Mesendoderm (in vitro differentiated cells): ENCODE measurements around the gene MCF2L.

ENCODE experiments used
- DNase-seq: peaks from one replicate; pipeline ENCODE4 v3.0.0; 2013
- H2AK5ac ChIP-seq: 2 replicates; pipeline ENCODE4 v1.6.1; 2013; ENCODE audit warnings: low read length, inconsistent platforms
- H2BK120ac ChIP-seq: 2 replicates; pipeline ENCODE4 v1.6.1; 2013; ENCODE audit warnings: low read depth, mild to moderate bottlenecking, low read length, moderate library complexity, mixed read lengths
- H2BK15ac ChIP-seq: replicated peaks from 2 replicates; pipeline ENCODE4 v1.6.1; 2013; ENCODE audit warnings: low read depth, mild to moderate bottlenecking, moderate library complexity
- H2BK5ac ChIP-seq: 2 replicates; pipeline ENCODE4 v1.6.1; 2013; ENCODE audit warnings: low read length, inconsistent platforms
- H3K18ac ChIP-seq: 2 replicates; pipeline ENCODE4 v1.6.1; 2013; ENCODE audit warnings: mild to moderate bottlenecking, low read length, mixed read lengths
- H3K23ac ChIP-seq: one replicate; pipeline ENCODE4 v1.6.1; 2013; ENCODE audit warnings: low read length
- H3K27ac ChIP-seq: 2 replicates; pipeline ENCODE4 v1.5.1; 2013; ENCODE audit warnings: low read depth, mild to moderate bottlenecking, inconsistent platforms, low read length, moderate library complexity
- H3K27me3 ChIP-seq: 2 replicates; pipeline ENCODE4 v1.6.1; 2013; ENCODE audit warnings: low read length, control low read depth, mild to moderate bottlenecking, inconsistent platforms; ENCODE audit not compliant: insufficient read depth, poor library complexity
- H3K36me3 ChIP-seq: 2 replicates; pipeline ENCODE4 v1.6.1; 2013; ENCODE audit warnings: low read length, inconsistent platforms; ENCODE audit not compliant: control insufficient read depth, insufficient read depth
- H3K4ac ChIP-seq: one replicate; pipeline ENCODE4 v1.6.1; 2013; ENCODE audit warnings: low read depth, mild to moderate bottlenecking, low read length, moderate library complexity
- H3K4me1 ChIP-seq: 2 replicates; pipeline ENCODE4 v1.6.1; 2013; ENCODE audit warnings: low read depth, low read length, inconsistent platforms; ENCODE audit not compliant: control insufficient read depth
- H3K4me2 ChIP-seq: 2 replicates; pipeline ENCODE4 v1.6.1; 2013; ENCODE audit warnings: low read length
- H3K4me3 ChIP-seq: 2 replicates; pipeline ENCODE4 v1.5.1; 2013; ENCODE audit warnings: mild to moderate bottlenecking, low read length
- H3K56ac ChIP-seq: one replicate; pipeline ENCODE4 v1.6.1; 2013; ENCODE audit warnings: low read length
- H3K79me1 ChIP-seq: 2 replicates; pipeline ENCODE4 v1.6.1; 2013; ENCODE audit warnings: low read length, inconsistent platforms
- H3K79me2 ChIP-seq: 2 replicates; pipeline ENCODE4 v1.6.1; 2013; ENCODE audit warnings: mild to moderate bottlenecking, low read length; ENCODE audit not compliant: control insufficient read depth, insufficient read depth
- H3K9ac ChIP-seq: 2 replicates; pipeline ENCODE4 v1.6.1; 2013; ENCODE audit warnings: low read length, inconsistent platforms
- H4K5ac ChIP-seq: one replicate; pipeline ENCODE4 v1.6.1; 2013; ENCODE audit warnings: low read length
- H4K8ac ChIP-seq: one replicate; pipeline ENCODE4 v1.6.1; 2013; ENCODE audit warnings: low read depth, mild to moderate bottlenecking, control low read depth, low read length, moderate library complexity
- WGBS: extraction: QIAGEN DNeasy Blood & Tissue Kit; methylation state at CpG from one replicate; pipeline ENCODE4 v1.1.7; 2013; ENCODE audit warnings: low lambda C conversion rate, missing lambda C conversion rate; ENCODE audit not compliant: insufficient coverage; ENCODE audit errors: extremely low coverage; 5-methylcytosine and 5-hydroxymethylcytosine counted together

MCF2L gene

DNA sequence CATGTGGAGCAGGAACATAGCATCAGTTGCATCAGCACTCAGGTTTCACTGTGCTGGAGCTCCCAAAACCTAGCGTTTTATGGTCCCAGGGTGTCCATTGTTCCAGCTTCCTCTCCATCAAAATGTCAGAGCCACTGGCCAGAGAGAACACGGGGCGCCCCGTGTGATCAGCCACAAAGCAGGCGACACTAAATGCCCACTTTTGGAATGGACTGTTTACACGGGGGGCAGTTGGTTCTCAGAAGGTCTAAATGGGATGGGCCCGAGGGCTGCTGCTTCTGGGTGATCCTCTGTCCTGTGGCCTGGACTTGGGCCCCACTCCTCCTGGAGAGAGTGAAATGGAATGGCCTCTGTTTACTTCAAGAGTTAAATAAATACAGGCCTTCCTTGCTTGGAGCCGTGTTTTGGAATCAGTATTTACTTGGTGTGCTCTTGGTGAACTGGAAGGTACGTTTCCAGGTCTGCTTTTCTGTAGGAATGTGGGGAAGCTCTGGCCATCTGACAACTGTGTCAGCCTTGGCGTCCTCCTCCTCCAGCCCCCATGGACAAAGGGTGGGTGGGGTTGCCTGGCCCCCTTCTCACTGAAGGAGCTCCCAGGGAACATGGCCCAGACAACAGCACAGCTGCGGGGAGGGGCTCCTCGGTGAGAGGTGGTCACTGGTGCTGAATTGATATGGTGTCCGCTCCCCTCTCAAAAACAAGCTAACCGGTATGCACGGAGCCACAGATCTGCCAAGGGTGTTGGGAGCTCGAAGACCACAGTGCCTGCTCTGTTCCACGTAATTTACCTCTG, 16.1 kb upstream of the MCF2L start:
- Histone ChIP-seq H3K27ac (no peak overlapping the region), H3K4me1 (no peaks in the 10 kb centered on the region), H3K56ac (no peak overlapping the region), H2AK5ac (no peak overlapping the region), H2BK15ac (no peak overlapping the region), H2BK5ac (no peak overlapping the region), H4K5ac (no peak overlapping the region), H3K27me3 (no peaks in the 10 kb centered on the region), H2BK120ac (no peak overlapping the region), H3K18ac (no peak overlapping the region), H3K79me2 (no peaks in the 10 kb centered on the region), H3K79me1 (no peaks in the 10 kb centered on the region), H3K36me3 (no peaks in the 10 kb centered on the region), H3K4ac (no peak overlapping the region), H3K23ac (no peak overlapping the region), H4K8ac (no peak overlapping the region), H3K4me3 (no peak overlapping the region), H3K4me2 (no peak overlapping the region), H3K9ac (no peak overlapping the region)
- WGBS: no CpG with 5 or more reads among the region's 17 CpGs
- DNase-seq: no peak

DNA sequence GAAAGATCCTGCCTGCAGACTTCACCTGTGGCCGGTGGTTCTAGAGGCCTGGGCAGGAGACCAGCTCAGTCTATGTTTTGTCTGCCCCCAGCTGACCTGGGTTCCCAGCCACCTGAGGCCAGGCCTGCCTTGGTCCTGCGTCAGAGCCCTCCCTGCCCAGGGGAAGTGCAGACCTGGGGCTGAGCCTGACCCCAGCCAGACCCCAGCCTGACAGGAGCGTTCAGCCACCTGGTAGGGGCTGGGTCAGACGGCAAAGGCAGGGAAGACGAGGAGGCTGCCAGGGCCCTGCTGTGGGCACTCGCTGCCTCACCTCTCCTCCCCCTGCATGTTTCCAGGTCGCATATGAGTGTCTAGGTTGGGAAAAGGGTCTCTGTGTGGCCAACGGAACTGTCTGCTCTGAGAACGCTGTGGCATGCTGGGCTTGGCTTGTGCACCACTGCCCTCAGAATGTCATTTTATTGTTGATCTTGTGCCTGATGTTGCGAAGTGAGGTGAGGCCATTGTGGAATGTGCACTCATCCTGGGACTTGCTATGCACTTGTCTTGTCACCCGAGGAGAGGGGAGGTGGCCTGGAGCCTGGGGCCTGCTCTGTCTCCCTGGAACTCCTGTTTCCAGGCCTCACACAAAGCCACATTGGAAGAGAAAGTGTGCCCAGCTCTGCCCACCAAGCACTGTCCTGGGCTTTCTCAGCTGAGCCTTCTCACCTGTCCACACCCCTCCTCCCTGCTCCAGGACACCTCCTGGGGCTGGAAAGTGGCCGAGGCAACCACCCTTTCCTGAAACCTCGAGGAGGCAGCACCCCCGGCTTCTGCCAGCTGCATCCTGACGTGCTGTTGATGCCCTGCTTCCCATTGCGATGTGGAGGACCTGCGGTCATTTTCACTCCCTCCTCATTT, 15.2 kb upstream of the MCF2L start:
- no peak for DNase-seq
- Histone ChIP-seq H3K27me3 (no peaks in the 10 kb centered on the region), H3K4me1 (no peaks in the 10 kb centered on the region)

DNA sequence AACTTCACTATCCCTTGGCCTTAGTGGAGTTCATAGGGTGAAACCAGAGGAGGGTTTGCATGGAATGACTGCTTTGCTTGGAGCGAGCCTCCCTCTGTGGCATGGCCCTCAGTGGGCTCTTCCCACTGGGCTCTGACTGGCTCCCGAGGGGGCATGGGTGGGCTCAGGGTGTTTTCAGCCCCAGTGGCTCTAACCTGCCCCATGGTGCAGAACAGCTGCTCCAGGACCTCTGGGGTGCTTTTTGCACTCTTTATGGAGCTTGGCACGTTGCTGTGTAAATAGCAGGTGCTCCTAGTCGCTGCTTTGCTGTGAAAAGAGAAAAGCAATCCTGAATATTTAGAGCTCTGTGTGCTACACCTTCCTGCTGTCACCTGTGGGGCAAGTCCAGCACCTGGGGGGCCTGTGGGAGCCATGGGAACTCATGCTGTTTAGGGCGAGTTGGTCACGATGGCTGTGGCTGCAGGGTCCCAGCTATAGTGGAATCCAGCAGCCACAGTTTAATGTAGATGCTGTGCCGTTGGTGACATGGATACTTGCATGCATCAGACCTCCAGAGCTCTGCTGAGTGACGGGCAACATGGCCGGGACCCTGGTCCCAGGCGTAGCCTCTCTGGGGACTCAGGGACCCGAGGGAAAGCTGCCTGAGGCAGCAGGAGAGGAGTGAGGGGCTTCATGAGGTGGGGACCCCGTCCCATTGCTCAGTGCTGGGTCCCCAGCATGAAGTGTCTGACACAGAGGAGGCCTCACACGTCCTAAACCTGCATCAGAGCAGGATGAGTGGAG, 14.3 kb upstream of the MCF2L start:
- H4K5ac ChIP-seq: no peak overlapping the region
- H3K18ac ChIP-seq: no peak overlapping the region
- no CpG with 5 or more reads among the region's 13 CpGs for WGBS
- H3K23ac ChIP-seq: no peak overlapping the region
- H2AK5ac ChIP-seq: no peak overlapping the region
- no peak overlapping the region for H3K4me2 ChIP-seq
- H3K27ac ChIP-seq: no peak overlapping the region
- H3K4me3 ChIP-seq: no peak overlapping the region
- no peak overlapping the region for H3K9ac ChIP-seq
- no peaks in the 10 kb centered on the region for H3K4me1 ChIP-seq
- H3K36me3 ChIP-seq: no peaks in the 10 kb centered on the region
- no peak overlapping the region for H2BK15ac ChIP-seq
- no peaks in the 10 kb centered on the region for H3K79me2 ChIP-seq
- H3K56ac ChIP-seq: no peak overlapping the region
- no peaks in the 10 kb centered on the region for H3K27me3 ChIP-seq
- no peak overlapping the region for H2BK120ac ChIP-seq
- H3K4ac ChIP-seq: no peak overlapping the region
- no peak overlapping the region for H2BK5ac ChIP-seq
- no peak for DNase-seq
- H4K8ac ChIP-seq: no peak overlapping the region
- H3K79me1 ChIP-seq: no peaks in the 10 kb centered on the region

More for the DNA sequence above, 15.2 kb upstream of the MCF2L start:
- Histone ChIP-seq H2BK120ac (no peak overlapping the region), H3K4me3 (no peak overlapping the region), H3K79me1 (no peaks in the 10 kb centered on the region), H3K23ac (no peak overlapping the region), H3K4ac (no peak overlapping the region), H2BK15ac (no peak overlapping the region), H3K79me2 (no peaks in the 10 kb centered on the region), H3K18ac (no peak overlapping the region), H3K4me2 (no peak overlapping the region), H2AK5ac (no peak overlapping the region), H3K9ac (no peak overlapping the region), H3K56ac (peak overlapping the region; percentile 39), H3K36me3 (no peaks in the 10 kb centered on the region), H4K8ac (no peak overlapping the region), H4K5ac (no peak overlapping the region), H3K27ac (no peak overlapping the region), H2BK5ac (no peak overlapping the region)
- no CpG with 5 or more reads among the region's 17 CpGs for WGBS

- no peaks in the 10 kb centered on the region for H3K4me1 ChIP-seq
- no peaks in the 10 kb centered on the region for H3K79me1 ChIP-seq
- H2BK5ac ChIP-seq: no peak overlapping the region
- H3K36me3 ChIP-seq: no peaks in the 10 kb centered on the region
- no peak overlapping the region for H3K23ac ChIP-seq
- H3K4ac ChIP-seq: no peak overlapping the region
- H3K9ac ChIP-seq: no peak overlapping the region
- no CpG with 5 or more reads among the region's 15 CpGs for WGBS
- DNase-seq: no peak
- no peak overlapping the region for H3K56ac ChIP-seq
- no peak overlapping the region for H4K8ac ChIP-seq
- H3K18ac ChIP-seq: no peak overlapping the region
- H3K27ac ChIP-seq: no peak overlapping the region
- no peak overlapping the region for H2BK120ac ChIP-seq
- no peaks in the 10 kb centered on the region for H3K27me3 ChIP-seq
- no peak overlapping the region for H4K5ac ChIP-seq
- H2AK5ac ChIP-seq: no peak overlapping the region
- no peak overlapping the region for H3K4me2 ChIP-seq
- H2BK15ac ChIP-seq: no peak overlapping the region
- H3K79me2 ChIP-seq: no peaks in the 10 kb centered on the region
- no peak overlapping the region for H3K4me3 ChIP-seq
Observed at GRCh38 chr13:112955271-112955937, 13.6 kb upstream of the MCF2L start.

GRCh38 chr13:112955956-112956355, 13.1 kb upstream of the MCF2L start:
- no peaks in the 10 kb centered on the region for H3K79me1 ChIP-seq
- H3K18ac ChIP-seq: no peak overlapping the region
- no peak overlapping the region for H2BK5ac ChIP-seq
- no peak overlapping the region for H3K56ac ChIP-seq
- no peak overlapping the region for H2BK120ac ChIP-seq
- H3K4me3 ChIP-seq: no peak overlapping the region
- no peaks in the 10 kb centered on the region for H3K27me3 ChIP-seq
- H3K79me2 ChIP-seq: no peaks in the 10 kb centered on the region
- no peak overlapping the region for H3K4ac ChIP-seq
- no peak overlapping the region for H4K5ac ChIP-seq
- H2BK15ac ChIP-seq: no peak overlapping the region
- WGBS: no CpG with 5 or more reads among the region's 11 CpGs
- H3K27ac ChIP-seq: no peak overlapping the region
- H3K9ac ChIP-seq: no peak overlapping the region
- H3K36me3 ChIP-seq: no peaks in the 10 kb centered on the region
- no peaks in the 10 kb centered on the region for H3K4me1 ChIP-seq
- H2AK5ac ChIP-seq: no peak overlapping the region
- no peak overlapping the region for H3K4me2 ChIP-seq
- H3K23ac ChIP-seq: no peak overlapping the region
- no peak for DNase-seq
- no peak overlapping the region for H4K8ac ChIP-seq
